GM12878 (cell line): ENCODE results near the gene TMCC2. TPM values are rescaled to one million over a fixed set of nuclear protein-coding genes. Genes with fewer than 3 reads are reported as not detected.

Source experiments
- ATAC-seq: fragments of 200-7000 bp; cut with Tn5 transposase; 3 replicates; pipeline ENCODE4 v1.9.1; 2020; ENCODE audit warnings: mild to moderate bottlenecking, moderate library complexity
- BruUV-seq: library from RNA; stranded (reverse); fragments of 400-500 nt; replicated peaks from 2 replicates; lab custom pipeline; 2021; lab: Mats Ljungman, UMichigan
- CTCF ChIA-PET: fragments of 300-600 bp; sonication (Branson Sonifier 250); formaldehyde crosslinking; extraction: SDS; loops from one replicate; lab custom pipeline; 2021; ENCODE audit warnings: inconsistent platforms; lab: Yijun Ruan, JAX
- POLR2A ChIA-PET: fragments of 350-600 bp; formaldehyde crosslinking; extraction: SDS; loops from one replicate; lab custom pipeline; 2021; ENCODE audit warnings: inconsistent platforms; lab: Charles Lee
- RAD21 ChIA-PET: fragments of 300-600 bp; sonication (Branson Sonifier 250); formaldehyde crosslinking; loops from one replicate; lab custom pipeline; 2023; ENCODE audit warnings: antibody characterized with exemption; ENCODE audit not compliant: unreplicated experiment; lab: Charles Lee
- SMC1A ChIA-PET: fragments of 300-600 bp; sonication (Branson Sonifier 250); formaldehyde crosslinking; loops from one replicate; lab custom pipeline; 2023; ENCODE audit not compliant: unreplicated experiment, uncharacterized antibody; lab: Charles Lee
- DNase-seq: peaks from one replicate; pipeline ENCODE4 v3.0.0-alpha.2; 2011; ENCODE audit warnings: low read depth, low spot score
- FAIRE-seq: peaks from 3 replicates; lab custom pipeline; 2011; peaks lifted over from hg19 to GRCh38; lab: Jason Lieb, UNC
- H2AFZ ChIP-seq: 2 replicates; pipeline ENCODE4 v1.6.0; 2011; ENCODE audit warnings: low read depth, low read length, control low read depth; ENCODE audit not compliant: control insufficient read depth
- H3K27ac ChIP-seq: 2 replicates; pipeline ENCODE4 v1.5.1; 2011; ENCODE audit warnings: control low read depth; ENCODE audit not compliant: control insufficient read depth, insufficient read depth
- H3K27me3 ChIP-seq, 2 experiments: replicated peaks in 1 of 2; 2 replicates each; pipeline versions ENCODE4 v1.6.0 to v1.6.1; 2011; ENCODE audit warnings: low read length in 1 of 2; ENCODE audit not compliant: control insufficient read depth in 2 of 2, insufficient read depth in 2 of 2
- H3K36me3 ChIP-seq, 2 experiments: 2 replicates each; pipeline ENCODE4 v1.5.1; 2011; ENCODE audit warnings: low read length in 1 of 2; ENCODE audit not compliant: control insufficient read depth in 2 of 2, insufficient read depth in 2 of 2
- H3K4me1 ChIP-seq: 2 replicates; pipeline ENCODE4 v1.6.1; 2011; ENCODE audit warnings: mild to moderate bottlenecking, low read length, moderate library complexity, mixed read lengths; ENCODE audit not compliant: control insufficient read depth, insufficient read depth
- H3K4me2 ChIP-seq: 2 replicates; pipeline ENCODE4 v1.6.0; 2011; ENCODE audit warnings: control low read depth; ENCODE audit not compliant: control insufficient read depth, insufficient read depth
- H3K4me3 ChIP-seq: fragments of 200-600 bp; sonication (generic); 2 replicates; pipeline ENCODE4 v1.5.1; 2016
- H3K79me2 ChIP-seq: 2 replicates; pipeline ENCODE4 v1.6.0; 2011; ENCODE audit warnings: low read length; ENCODE audit not compliant: control insufficient read depth, insufficient read depth
- H3K9ac ChIP-seq: 2 replicates; pipeline ENCODE4 v1.8.0; 2011; ENCODE audit warnings: low read length, control low read depth, mixed read lengths; ENCODE audit not compliant: control insufficient read depth, insufficient read depth
- H3K9me3 ChIP-seq: replicated peaks from 3 replicates; pipeline ENCODE4 v1.5.1; 2011; ENCODE audit warnings: mild to moderate bottlenecking, low read length; ENCODE audit not compliant: control insufficient read depth, insufficient read depth
- H4K20me1 ChIP-seq: 2 replicates; pipeline ENCODE4 v1.6.0; 2011; ENCODE audit not compliant: control insufficient read depth, insufficient read depth
- ATF3 ChIP-seq: IDR thresholded peaks from 2 replicates; pipeline ENCODE4 v1.6.1; 2011; ENCODE audit warnings: low read depth, mild to moderate bottlenecking, low read length, moderate library complexity, borderline replicate concordance; ENCODE audit errors: extremely low read depth
- ATF7 ChIP-seq: fragments of 450-650 bp; IDR thresholded peaks from 2 replicates; pipeline ENCODE4 v1.6.1; 2016; ENCODE audit warnings: low read depth, mild to moderate bottlenecking
- CBX3 ChIP-seq: fragments of 200-600 bp; sonication (generic); IDR thresholded peaks from 2 replicates; pipeline ENCODE4 v1.6.1; 2016; ENCODE audit warnings: low read depth, borderline replicate concordance
- CHD2 ChIP-seq: IDR thresholded peaks from 2 replicates; pipeline ENCODE4 v1.6.1; 2011; ENCODE audit warnings: low read depth, low read length, improper control_type of control experiment, borderline replicate concordance
- EZH2 ChIP-seq: IDR thresholded peaks from 2 replicates; pipeline ENCODE4 v1.6.1; 2012; ENCODE audit warnings: low read depth, mild to moderate bottlenecking, control low read depth, inconsistent platforms, low read length, borderline replicate concordance; ENCODE audit not compliant: control insufficient read depth
- FOS ChIP-seq: IDR thresholded peaks from 3 replicates; pipeline ENCODE4 v1.6.1; 2011; ENCODE audit warnings: borderline replicate concordance; ENCODE audit not compliant: insufficient read length; ENCODE audit errors: extremely low read depth
- HDGF ChIP-seq: fragments of 450-650 bp; IDR thresholded peaks from 2 replicates; pipeline ENCODE4 v1.6.1; 2016; ENCODE audit warnings: antibody characterized with exemption
- SMARCA5 ChIP-seq: fragments of 450-650 bp; IDR thresholded peaks from 2 replicates; pipeline ENCODE4 v1.6.1; 2017; ENCODE audit warnings: mild to moderate bottlenecking
- STAT3 ChIP-seq: IDR thresholded peaks from 2 replicates; pipeline ENCODE4 v1.6.1; 2011; ENCODE audit warnings: low read depth, low read length, improper control_type of control experiment
- SUPT20H ChIP-seq: IDR thresholded peaks from 2 replicates; pipeline ENCODE4 v1.6.1; 2011; ENCODE audit warnings: low read depth, mild to moderate bottlenecking, low read length, moderate library complexity, borderline replicate concordance; ENCODE audit not compliant: control insufficient read depth
- ZNF24 ChIP-seq: fragments of 450-650 bp; IDR thresholded peaks from 2 replicates; pipeline ENCODE4 v1.6.1; 2017; ENCODE audit warnings: antibody characterized with exemption, mild to moderate bottlenecking
- WGBS: methylation state at CpG from one replicate; pipeline ENCODE4 v1.1.6; 2016; ENCODE audit warnings: low lambda C conversion rate; ENCODE audit not compliant: insufficient replicate concordance, insufficient coverage; ENCODE audit errors: missing lambda C conversion rate; 5-methylcytosine and 5-hydroxymethylcytosine counted together
- in situ Hi-C: fragments of 300-500 bp; cut with MboI; formaldehyde crosslinking; loops from 9 replicates; pipeline ENCODE4 v1.14.3; 2018; ENCODE audit warnings: mixed read lengths
- intact Hi-C: fragments of 100-400 bp; cut with micrococcal nuclease; formaldehyde crosslinking; loops from one replicate; pipeline ENCODE4 v1.14.2; 2022; ENCODE audit not compliant: unreplicated experiment
- polyA plus RNA-seq, 11 experiments: library from polyadenylated mRNA; depleted of rRNA in 4 of 11; unstranded in 6 of 11; stranded (reverse) in 5 of 11; fragments of >200 nt; fragmentation: Nextera tagmentation in 4 of 11; fragmentation: Illumina TruSeq in 1 of 11; extraction: Ambion mirVana in 4 of 11; extraction: Trizol in 1 of 11; gene quantifications; 1 replicate in 1 of 11; 2 replicates in 10 of 11; pipeline versions ENCODE4 v1.2.1 to v1.2.3, GENCODE V29; 2011 to 2016; ENCODE audit warnings: inconsistent platforms in 2 of 11, missing spikeins in 2 of 11, low read depth in 1 of 11
- total RNA-seq, 4 experiments: library from RNA; depleted of rRNA in 3 of 4; stranded (reverse); fragments of >200 nt in 3 of 4; fragmentation: Illumina TruSeq in 1 of 4; extraction: Trizol in 1 of 4; gene quantifications; 2 replicates each; pipeline versions ENCODE4 v1.2.1 to v1.2.3, GENCODE V29; 2013 to 2021

The TMCC2 gene
- total and polyA plus RNA-seq, 10 of the 15 experiments (the other 5 are each of a cell fraction or from before 2014, with no cell fraction given), result 0.06 to 2.3 (median 0.76) TPM

DNA sequence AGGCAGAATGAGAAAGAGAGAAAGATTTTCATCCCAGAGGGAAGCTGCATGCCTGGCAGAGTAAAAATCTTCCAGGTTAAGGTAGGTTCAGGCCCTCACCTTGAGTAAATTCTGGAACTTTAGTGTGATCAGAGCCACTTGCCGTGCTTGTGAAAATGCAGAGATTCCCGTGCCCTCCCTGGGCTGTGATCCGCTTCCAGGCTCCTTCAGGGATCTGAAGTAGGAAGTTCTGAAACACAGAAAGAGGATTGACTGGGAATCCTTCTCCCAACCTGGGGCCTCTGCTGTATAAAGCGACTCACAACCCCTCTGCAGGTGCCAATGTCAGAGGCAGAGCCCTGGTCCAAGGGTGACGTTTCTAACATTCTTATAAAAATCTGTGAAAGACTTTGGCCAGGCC, 67.2 kb downstream of the TMCC2 start:
- CTCF ChIA-PET, result interaction anchor here (0.7 to 59.5 kb wide), 8 partner anchors 17 to 66 kb away, joined by 3 to 2333 read pairs (median 6); no protein-coding TSS in a partner anchor
- no TSS peak for BruUV-seq
- no peak for FAIRE-seq
- WGBS, result 24% methylated on average over 2 of the region's 5 CpGs
- no peaks in the 10 kb centered on the region for H3K36me3 ChIP-seq
- no peak overlapping the region for H3K27ac ChIP-seq
- SMC1A ChIA-PET, result interaction anchor here (1.1 to 4.1 kb wide), 11 partner anchors 10 to 30 kb away, joined by 3 to 28 read pairs (median 7); partner anchors contain the start of gene NUAK2
- H4K20me1 ChIP-seq, result no peaks in the 10 kb centered on the region
- POLR2A ChIA-PET, result interaction anchor here (1.0 to 2.2 kb wide), 8 partner anchors 9 to 30 kb away, joined by 4 to 18 read pairs (median 6); partner anchors contain the start of gene NUAK2
- TF ChIP-seq ATF7 (no peak), ATF3 (no peak), CBX3 (no peak), HDGF (no peak), FOS (no peak)
- no peak overlapping the region for H3K4me3 ChIP-seq
- no peak overlapping the region for H3K9ac ChIP-seq
- in situ Hi-C loops (no loop called here), intact Hi-C loops (no loop called here)
- RAD21 ChIA-PET, result interaction anchor here (0.6 to 3.2 kb wide), 9 partner anchors 9 to 64 kb away, joined by 3 to 25 read pairs (median 9); no protein-coding TSS in a partner anchor
- no peak overlapping the region for H2AFZ ChIP-seq
- ATAC-seq, result no peak
- H3K4me1 ChIP-seq, result peaks cover 6% of the 10 kb centered on the region
- H3K79me2 ChIP-seq, result no peaks in the 10 kb centered on the region
- no peak for DNase-seq
- H3K27me3 ChIP-seq, result no peaks in the 10 kb centered on the region; a peak in 1 of 4 replicates
- H3K4me2 ChIP-seq, result no peak overlapping the region
- H3K9me3 ChIP-seq, result no peaks in the 10 kb centered on the region

GRCh38 chr1:205296154-205296553, 68.4 kb downstream of the TMCC2 start:
- Histone ChIP-seq H3K9ac (no peak overlapping the region), H3K4me1 (peaks cover 6% of the 10 kb centered on the region), H3K27me3 (no peaks in the 10 kb centered on the region; a peak in 1 of 4 replicates), H3K4me3 (no peak overlapping the region), H3K79me2 (no peaks in the 10 kb centered on the region), H4K20me1 (no peaks in the 10 kb centered on the region), H3K4me2 (no peak overlapping the region), H3K36me3 (no peaks in the 10 kb centered on the region), H3K9me3 (no peaks in the 10 kb centered on the region), H3K27ac (no peak overlapping the region), H2AFZ (no peak overlapping the region)
- ChIA-PET SMC1A (interaction anchor here (2.3 to 4.1 kb wide), 4 partner anchors 18 to 29 kb away, joined by 6 to 28 read pairs (median 20); no protein-coding TSS in a partner anchor), POLR2A (interaction anchor here (0.9 to 1.0 kb wide), 3 partner anchors 11 to 24 kb away, joined by 3 to 4 read pairs (median 3); no protein-coding TSS in a partner anchor), RAD21 (interaction anchor here (1.5 to 3.2 kb wide), 3 partner anchors 10 to 28 kb away, joined by 3 to 25 read pairs (median 21); no protein-coding TSS in a partner anchor), CTCF (interaction anchor here (1.1 to 59.5 kb wide), 3 partner anchors 26 to 67 kb away, joined by 3 to 2333 read pairs (median 24); no protein-coding TSS in a partner anchor)
- intact Hi-C loops, result no loop called here
- no peak for TF ChIP-seq CHD2
- TF ChIP-seq ZNF24, result no peak
- TF ChIP-seq FOS, result no peak
- no peak for TF ChIP-seq EZH2
- TF ChIP-seq STAT3, result no peak
- TF ChIP-seq ATF3, result no peak
- TF ChIP-seq SUPT20H, result no peak
- TF ChIP-seq SMARCA5, result no peak
- no peak for ATAC-seq
- no peak for FAIRE-seq
- WGBS, result 29% methylated on average over 2 of the region's 2 CpGs
- no peak for DNase-seq
- in situ Hi-C loops, result no loop called here
- no TSS peak for BruUV-seq
